IPS DF 4.7 (cell line): ENCODE data around the gene SPATA20.

Source experiments
- DNase-seq: peaks from one replicate; pipeline ENCODE4 v3.0.0-alpha.2; 2013; ENCODE audit warnings: low spot score; ENCODE audit errors: extremely low read depth

SPATA20 gene

GRCh38 chr17:50577451-50577954 is 30.5 kb downstream of the SPATA20 start:
- DNase-seq, result no peak

- no peak for DNase-seq
Observed at GRCh38 chr17:50578173-50578572, 31.2 kb downstream of the SPATA20 start.

DNA sequence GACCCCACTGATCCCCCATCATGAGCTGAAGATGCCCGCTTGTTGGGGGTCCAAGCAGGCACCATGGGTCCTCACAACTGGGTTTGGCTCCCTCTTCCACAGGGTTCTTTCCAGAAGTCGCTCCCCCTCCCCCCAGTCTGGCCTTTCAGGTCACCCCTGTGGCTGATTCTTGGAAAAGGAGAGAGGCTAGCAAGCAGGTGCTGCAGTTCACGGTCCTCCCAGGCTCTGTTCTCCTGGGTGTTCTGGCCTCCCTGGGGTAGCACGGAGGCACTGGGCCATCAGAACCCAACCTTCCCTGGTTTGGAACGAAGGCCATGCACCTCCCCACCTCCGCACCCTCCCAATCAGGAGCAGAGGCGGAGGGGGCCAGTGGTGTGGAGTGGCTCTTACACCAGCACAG is 32.4 kb downstream of the SPATA20 start:
- no peak for DNase-seq

DNA sequence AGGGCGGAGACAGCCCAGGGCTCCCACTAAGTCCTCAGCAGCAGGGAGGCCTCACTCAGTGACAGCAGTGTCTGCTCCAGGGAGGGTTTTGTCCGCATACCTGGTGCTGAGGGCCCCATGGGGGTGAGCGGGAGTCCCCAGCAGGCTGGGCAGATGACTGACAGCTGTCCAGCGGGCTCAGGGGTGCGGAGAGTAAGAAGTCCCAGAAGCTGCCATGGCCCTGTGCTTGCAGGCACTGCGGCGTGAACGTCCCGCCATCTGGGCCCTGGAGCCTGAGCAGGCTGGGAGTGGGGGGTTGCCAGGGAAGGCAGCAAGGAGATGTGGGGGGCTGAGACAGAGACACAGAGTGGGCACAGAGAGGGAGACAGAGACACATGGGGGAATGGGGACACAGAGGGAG is 33.7 kb downstream of the SPATA20 start:
- no peak for DNase-seq

- no peak for DNase-seq
Observed at GRCh38 chr17:50581316-50581715, 34.3 kb downstream of the SPATA20 start.

DNA sequence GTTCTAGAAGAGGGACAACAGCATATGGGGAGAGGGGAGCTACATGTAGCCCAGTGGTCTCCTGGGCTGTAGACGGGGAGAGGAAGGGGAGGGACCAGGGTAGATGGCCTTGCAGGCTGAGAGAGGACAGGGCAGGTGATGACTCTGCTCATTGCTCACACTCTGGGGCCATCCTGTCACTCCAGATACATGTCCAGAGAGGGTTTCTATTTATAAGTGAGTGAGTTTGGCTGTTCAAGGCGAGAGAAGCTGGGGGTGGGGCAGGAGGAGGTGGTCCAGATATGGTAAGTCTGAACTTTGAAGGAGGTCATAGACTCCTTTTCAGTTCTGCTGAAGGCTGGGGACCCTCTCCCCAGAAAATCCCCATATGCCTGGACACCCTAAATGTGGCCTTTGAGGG is 35.8 kb downstream of the SPATA20 start:
- no peak for DNase-seq

DNA sequence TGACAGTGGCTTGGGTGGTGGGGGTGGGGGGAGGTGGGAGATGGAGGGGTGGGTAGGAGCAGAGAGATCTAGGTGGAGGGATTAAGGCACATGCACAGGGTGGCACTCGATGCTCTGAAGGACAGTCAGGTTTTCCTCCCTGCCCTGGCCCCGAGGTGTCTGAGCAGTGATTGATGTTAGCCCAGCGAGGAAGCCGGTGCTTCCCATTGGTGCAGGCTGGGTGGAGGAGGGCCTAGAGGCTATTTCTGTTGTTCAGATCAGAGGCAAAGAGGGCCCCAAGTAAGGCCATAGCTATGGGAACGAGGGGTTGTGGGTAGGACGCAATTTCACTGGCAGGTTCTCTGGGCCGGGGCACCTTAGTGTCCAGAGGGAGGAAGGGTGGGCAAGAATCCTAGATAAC is 36.7 kb downstream of the SPATA20 start:
- DNase-seq, result no peak

GRCh38 chr17:50584116-50584515 is 37.1 kb downstream of the SPATA20 start:
- DNase-seq, result no peak

DNA sequence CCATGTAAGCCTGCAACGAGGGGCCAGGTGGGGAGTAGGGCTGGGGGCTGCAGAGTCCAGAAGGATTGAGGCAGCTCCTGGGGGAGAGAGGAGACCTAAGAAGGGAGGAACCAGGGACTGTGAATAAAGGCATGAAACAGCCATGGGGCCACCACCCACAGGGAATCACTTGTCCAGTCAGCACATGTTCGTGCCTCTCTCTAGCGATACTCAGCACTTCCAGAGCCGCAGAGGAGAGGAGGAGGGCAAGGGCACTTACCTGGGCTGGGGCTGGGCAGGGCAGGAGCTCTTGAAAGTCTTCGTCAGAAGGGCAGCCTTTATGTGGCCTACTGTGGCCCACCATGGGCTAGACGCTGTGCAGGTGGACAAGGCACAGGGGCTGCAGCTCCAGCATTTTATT is 37.8 kb downstream of the SPATA20 start:
- no peak for DNase-seq

- no peak for DNase-seq
Observed at GRCh38 chr17:50585346-50585745, 38.4 kb downstream of the SPATA20 start.

GRCh38 chr17:50585891-50586290 is 38.9 kb downstream of the SPATA20 start:
- no peak for DNase-seq

- DNase-seq, result no peak
Observed at GRCh38 chr17:50586421-50587247, 39.7 kb downstream of the SPATA20 start.

GRCh38 chr17:50587571-50587970 is 40.6 kb downstream of the SPATA20 start:
- DNase-seq, result no peak

DNA sequence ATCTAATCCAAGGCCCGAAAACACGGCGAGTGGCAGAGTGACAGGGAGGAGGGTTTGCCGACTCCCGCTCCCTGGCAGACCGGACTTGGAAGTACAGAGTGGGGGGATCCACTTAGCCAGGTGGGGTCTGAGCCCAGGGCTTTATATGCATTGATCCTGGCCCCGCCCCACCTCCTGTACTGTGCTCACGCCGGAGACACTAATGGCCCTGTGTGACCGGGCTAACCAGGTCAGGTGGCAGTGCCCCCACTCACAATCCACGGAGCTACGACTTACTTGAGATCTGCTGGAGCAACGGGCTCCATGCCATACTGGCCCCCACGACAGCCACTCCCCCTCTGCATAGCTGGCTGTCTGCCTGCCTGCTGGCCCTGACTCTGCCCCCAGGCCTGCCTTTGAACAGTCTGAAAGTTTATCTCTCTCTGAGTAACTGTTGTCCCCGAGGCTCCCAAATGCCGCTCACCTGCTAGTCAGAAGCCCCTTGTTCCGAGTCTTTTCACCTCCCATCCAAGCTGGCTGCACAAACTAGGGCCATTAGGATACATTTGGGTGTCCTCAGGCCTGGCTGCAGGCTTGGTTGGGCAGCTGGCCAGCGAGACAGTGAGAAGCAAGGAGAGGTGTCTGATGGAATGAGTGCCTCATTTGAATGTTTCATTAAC is 41.5 kb downstream of the SPATA20 start:
- no peak for DNase-seq

DNA sequence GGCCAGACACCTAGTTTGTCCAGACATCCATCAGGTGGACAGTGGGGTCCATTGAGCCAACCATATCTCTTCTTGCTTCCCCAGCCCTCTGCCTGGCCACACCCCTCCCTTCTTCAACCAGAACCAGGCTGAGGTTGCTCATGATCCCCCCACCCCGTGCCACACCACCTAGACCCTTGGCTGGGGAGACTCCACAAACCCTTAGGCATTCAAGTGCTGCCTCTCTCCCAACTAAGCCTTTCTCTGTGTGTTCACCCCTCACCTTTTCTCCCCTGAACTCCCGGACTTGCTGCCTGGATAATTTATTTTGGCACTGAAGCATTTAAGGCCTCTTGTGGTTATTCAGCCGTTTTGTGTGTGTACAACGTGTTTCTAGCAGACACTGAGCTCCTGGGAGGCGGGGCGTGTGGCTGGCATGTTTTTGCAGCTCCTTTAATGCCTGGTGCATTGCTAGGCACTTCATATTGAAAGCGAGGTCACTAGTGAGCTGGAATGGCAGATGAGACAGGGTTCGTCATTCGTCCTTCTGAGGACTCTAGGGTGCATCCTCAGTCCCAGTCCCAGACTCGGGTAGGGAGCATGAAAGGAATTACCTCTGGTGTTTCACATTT is 42.2 kb downstream of the SPATA20 start:
- no peak for DNase-seq

GRCh38 chr17:50590946-50591737 is 44.2 kb downstream of the SPATA20 start:
- no peak for DNase-seq

GRCh38 chr17:50593321-50593720 is 46.3 kb downstream of the SPATA20 start:
- no peak for DNase-seq

- DNase-seq, result no peak
Observed at GRCh38 chr17:50594128-50594823, 47.3 kb downstream of the SPATA20 start.

GRCh38 chr17:50594892-50595291 is 47.9 kb downstream of the SPATA20 start:
- DNase-seq, result no peak

DNA sequence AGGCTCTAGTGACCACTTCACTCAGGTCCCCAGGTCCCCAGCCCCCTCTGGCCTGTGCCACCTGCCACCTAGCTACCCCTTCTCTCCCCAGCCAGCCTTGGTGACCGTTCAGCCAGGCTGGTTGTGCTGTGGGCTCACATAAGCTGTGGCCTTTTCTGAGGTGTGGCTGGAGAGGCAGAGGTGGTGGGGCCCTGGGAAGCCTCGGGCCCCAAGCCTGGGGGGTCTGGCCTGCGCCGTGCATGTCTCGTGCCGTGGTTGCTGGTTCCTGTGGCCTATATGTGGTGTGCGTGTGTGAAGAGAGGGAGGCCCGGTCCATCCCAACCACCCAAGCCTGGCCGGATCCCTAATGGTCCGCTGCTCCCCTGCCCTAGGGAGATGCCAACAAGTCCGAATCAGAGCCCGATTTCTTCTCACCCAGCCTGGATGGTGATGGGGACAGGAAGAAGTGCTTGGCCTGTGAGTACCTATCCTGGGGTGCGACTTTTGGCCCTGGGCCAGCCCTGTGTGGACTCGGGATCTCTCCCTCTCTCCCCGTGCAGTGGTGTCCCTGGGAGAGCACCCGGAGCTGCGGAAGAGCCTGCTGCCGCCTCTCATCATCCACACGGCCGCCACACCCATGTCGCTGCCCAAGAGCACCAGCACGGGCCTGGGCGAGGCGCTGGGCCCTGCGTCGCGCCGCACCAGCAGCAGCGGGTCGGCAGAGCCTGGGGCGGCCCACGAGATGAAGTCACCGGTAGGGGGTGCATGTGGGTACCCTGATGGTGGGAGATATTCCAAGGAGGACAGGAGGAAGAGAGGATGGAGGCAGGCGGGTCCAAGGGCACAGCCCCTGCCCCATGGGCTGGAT is 49.4 kb downstream of the SPATA20 start:
- DNase-seq, result peak; percentile 49
